OCI-LY7 (cell line): Measurements from ENCODE around the gene ANKRD13D. TPM values are rescaled to one million over a fixed set of nuclear protein-coding genes. Genes with fewer than 3 reads are reported as not detected.

Source experiments
- BruUV-seq: library from RNA; stranded (reverse); fragments of 400-500 nt; replicated peaks from 2 replicates; lab custom pipeline; 2021; lab: Mats Ljungman, UMichigan
- CTCF ChIA-PET: fragments of 300-600 bp; sonication (Branson Sonifier 250); formaldehyde crosslinking; loops from one replicate; lab custom pipeline; 2022; ENCODE audit warnings: antibody characterized with exemption; ENCODE audit not compliant: unreplicated experiment; lab: Charles Lee
- POLR2A ChIA-PET: fragments of 300-600 bp; sonication (Branson Sonifier 250); formaldehyde crosslinking; loops from one replicate; lab custom pipeline; 2022; ENCODE audit warnings: antibody characterized with exemption; lab: Charles Lee
- DNase-seq: peaks from one replicate; pipeline ENCODE4 v3.0.0-alpha.2; 2015; ENCODE audit warnings: low spot score
- H2AFZ ChIP-seq: fragments of 200-600 bp; sonication (generic), shearing (Covaris generic); 2 replicates; pipeline ENCODE4 v1.6.1; 2014; ENCODE audit warnings: mild to moderate bottlenecking, antibody characterized with exemption, low read length, moderate library complexity
- H3K27ac ChIP-seq: fragments of 200-600 bp; sonication (generic); 2 replicates; pipeline ENCODE4 v1.5.1; 2014; ENCODE audit warnings: mixed run types, low read depth, mild to moderate bottlenecking, moderate library complexity, low read length, inconsistent platforms; ENCODE audit not compliant: poor library complexity, severe bottlenecking
- H3K36me3 ChIP-seq: fragments of 200-600 bp; sonication (generic); 2 replicates; pipeline ENCODE4 v1.6.1; 2014; ENCODE audit warnings: mild to moderate bottlenecking, antibody characterized with exemption, low read length, moderate library complexity, mixed read lengths; ENCODE audit not compliant: insufficient read depth
- H3K4me1 ChIP-seq: fragments of 200-600 bp; sonication (generic); 2 replicates; pipeline ENCODE4 v1.5.1; 2014; ENCODE audit warnings: mild to moderate bottlenecking, low read length; ENCODE audit not compliant: insufficient read depth, poor library complexity, severe bottlenecking
- H3K4me2 ChIP-seq: fragments of 200-600 bp; sonication (generic); 2 replicates; pipeline ENCODE4 v1.6.1; 2014; ENCODE audit warnings: mild to moderate bottlenecking, low read length
- H3K4me3 ChIP-seq: fragments of 200-600 bp; sonication (generic); 2 replicates; pipeline ENCODE4 v1.5.1; 2014; ENCODE audit warnings: mild to moderate bottlenecking, low read depth, low read length; ENCODE audit not compliant: poor library complexity, severe bottlenecking
- H3K79me2 ChIP-seq: fragments of 200-600 bp; sonication (generic); 2 replicates; pipeline ENCODE4 v1.6.1; 2016; ENCODE audit warnings: low read depth, mild to moderate bottlenecking, low read length, moderate library complexity, mixed read lengths; ENCODE audit not compliant: insufficient read depth
- H3K9me2 ChIP-seq: fragments of 200-600 bp; sonication (generic); 2 replicates; pipeline ENCODE4 v1.6.1; 2016; ENCODE audit warnings: mild to moderate bottlenecking, low read length, mixed read lengths; ENCODE audit not compliant: insufficient read depth
- H3K9me3 ChIP-seq: fragments of 200-600 bp; sonication (generic); 2 replicates; pipeline ENCODE4 v1.6.1; 2014; ENCODE audit warnings: mild to moderate bottlenecking, mixed run types, low read length, mixed read lengths
- H4K20me1 ChIP-seq: fragments of 200-600 bp; sonication (generic); 2 replicates; pipeline ENCODE4 v1.6.1; 2014; ENCODE audit warnings: mild to moderate bottlenecking, antibody characterized with exemption, low read length, moderate library complexity, mixed read lengths; ENCODE audit not compliant: insufficient read depth
- CTCF ChIP-seq: fragments of 200-600 bp; sonication (generic); conservative IDR thresholded peaks from 2 replicates; pipeline ENCODE4 v1.5.1; 2014; ENCODE audit warnings: mild to moderate bottlenecking, antibody characterized with exemption, low read length, moderate library complexity, mixed read lengths
- EZH2phosphoT487 ChIP-seq: fragments of 200-600 bp; sonication (generic); IDR thresholded peaks from 2 replicates; pipeline ENCODE4 v1.6.1; 2018; ENCODE audit warnings: low read depth, borderline replicate concordance, mild to moderate bottlenecking, mixed run types, antibody characterized with exemption, low read length, moderate library complexity, mixed read lengths
- intact Hi-C: fragments of 100-400 bp; cut with micrococcal nuclease; formaldehyde crosslinking; loops from one replicate; pipeline ENCODE4 v1.10.0; 2022; ENCODE audit not compliant: unreplicated experiment
- total RNA-seq, 2 experiments: library from RNA; depleted of rRNA in 1 of 2; stranded (reverse); fragments of >200 nt in 1 of 2; shearing (Covaris generic) in 1 of 2; gene quantifications; 2 replicates each; pipeline ENCODE4 v1.2.3, GENCODE V29; 2014 to 2022

Gene ANKRD13D
- total RNA-seq, 2 experiments from 2014 or later, result 119 to 136 TPM

- BruUV-seq, result no TSS peak
Observed at GRCh38 chr11:67308031-67308866, 19.1 kb downstream of the ANKRD13D start.

GRCh38 chr11:67309166-67309565 lies 20.1 kb downstream of the ANKRD13D start:
- CTCF ChIA-PET, result no interaction called here
- H3K27ac ChIP-seq, result no peak overlapping the region
- H3K4me1 ChIP-seq, result no peaks in the 10 kb centered on the region
- intact Hi-C loops, result no loop called here
- no peaks in the 10 kb centered on the region for H3K9me3 ChIP-seq
- no peak overlapping the region for H3K4me3 ChIP-seq
- H4K20me1 ChIP-seq, result no peaks in the 10 kb centered on the region
- no peak overlapping the region for H3K4me2 ChIP-seq
- H3K9me2 ChIP-seq, result no peaks in the 10 kb centered on the region
- H3K36me3 ChIP-seq, result peaks cover 46% of the 10 kb centered on the region
- TF ChIP-seq CTCF (no peak), EZH2phosphoT487 (no peak)
- no peaks in the 10 kb centered on the region for H3K79me2 ChIP-seq
- no peak for DNase-seq
- no TSS peak for BruUV-seq
- H2AFZ ChIP-seq, result no peak overlapping the region
- POLR2A ChIA-PET, result interaction anchor here (1.1 kb wide), 1 partner anchor 16 kb away, joined by 3 read pairs; no protein-coding TSS in a partner anchor

More at GRCh38 chr11:67308031-67308866, 19.1 kb downstream of the ANKRD13D start:
- no peaks in the 10 kb centered on the region for H3K9me3 ChIP-seq
- H3K4me3 ChIP-seq, result no peak overlapping the region
- no peak for DNase-seq
- no peak overlapping the region for H2AFZ ChIP-seq
- no peaks in the 10 kb centered on the region for H4K20me1 ChIP-seq
- no peak for TF ChIP-seq EZH2phosphoT487
- TF ChIP-seq CTCF, result no peak
- H3K36me3 ChIP-seq, result peaks cover 50% of the 10 kb centered on the region
- ChIA-PET CTCF (no interaction called here), POLR2A (interaction anchor here (0.6 kb wide), 1 partner anchor 11 kb away, joined by 3 read pairs; no protein-coding TSS in a partner anchor)
- no peaks in the 10 kb centered on the region for H3K4me1 ChIP-seq
- no peak overlapping the region for H3K27ac ChIP-seq
- intact Hi-C loops, result no loop called here
- H3K4me2 ChIP-seq, result no peak overlapping the region
- no peaks in the 10 kb centered on the region for H3K9me2 ChIP-seq
- no peaks in the 10 kb centered on the region for H3K79me2 ChIP-seq

GRCh38 chr11:67309661-67310061 lies 20.6 kb downstream of the ANKRD13D start:
- no peak for DNase-seq
- Histone ChIP-seq H3K79me2 (no peaks in the 10 kb centered on the region), H3K9me3 (no peaks in the 10 kb centered on the region), H3K9me2 (no peaks in the 10 kb centered on the region), H3K27ac (no peak overlapping the region), H3K4me2 (no peak overlapping the region), H3K4me3 (no peak overlapping the region), H4K20me1 (no peaks in the 10 kb centered on the region), H3K4me1 (no peaks in the 10 kb centered on the region), H3K36me3 (peaks cover 45% of the 10 kb centered on the region), H2AFZ (no peak overlapping the region)
- no TSS peak for BruUV-seq
- ChIA-PET CTCF (no interaction called here), POLR2A (interaction anchor here (1.1 kb wide), 1 partner anchor 16 kb away, joined by 3 read pairs; no protein-coding TSS in a partner anchor)
- TF ChIP-seq EZH2phosphoT487 (no peak), CTCF (no peak)
- intact Hi-C loops, result no loop called here
